NCI-H460 (cell line): ENCODE measurements around the gene HIF1AN. TPM values are rescaled to one million over a fixed set of nuclear protein-coding genes. Genes with fewer than 3 reads are reported as not detected.

Experiments used
- total RNA-seq: library from RNA; depleted of rRNA; stranded (reverse); fragments of >200 nt; shearing (Covaris generic); gene quantifications from 2 replicates; pipeline ENCODE4 v1.2.3, GENCODE V29; 2014; rRNA removed

The HIF1AN gene
- total RNA-seq, 1 experiment from 2014 or later: 9.3 TPM

Other genes with a start within 250 kb of the HIF1AN start
- gene BLOC1S2, start 249.3 kb upstream of the HIF1AN start, total RNA-seq: 82.3 and 85.3 TPM in 2 replicates
- gene PKD2L1, start 205.7 kb upstream of the HIF1AN start, total RNA-seq: 0.05 TPM in 1 of 2 replicates, not detected in the other
- gene SCD, start 188.7 kb upstream of the HIF1AN start, total RNA-seq: 163 and 165 TPM in 2 replicates
- 0.10 TPM in 1 of 2 replicates, not detected in the other for gene WNT8B, start 72.9 kb upstream of the HIF1AN start, total RNA-seq
- gene SEC31B, start 16.1 kb upstream of the HIF1AN start, total RNA-seq: 2.0 and 2.6 TPM in 2 replicates
- 433 and 456 TPM in 2 replicates for gene NDUFB8, start 6.1 kb upstream of the HIF1AN start, total RNA-seq
- not detected in 2 replicates for gene PAX2, start 209.6 kb downstream of the HIF1AN start, total RNA-seq